ENCODE data around the gene SREK1IP1.
"Not testable (repeated sequence)": the region's sequence is repeated elsewhere in the genome, so short reads cannot be mapped to it uniquely, and the experiment has no call there.

Gene SREK1IP1

DNA sequence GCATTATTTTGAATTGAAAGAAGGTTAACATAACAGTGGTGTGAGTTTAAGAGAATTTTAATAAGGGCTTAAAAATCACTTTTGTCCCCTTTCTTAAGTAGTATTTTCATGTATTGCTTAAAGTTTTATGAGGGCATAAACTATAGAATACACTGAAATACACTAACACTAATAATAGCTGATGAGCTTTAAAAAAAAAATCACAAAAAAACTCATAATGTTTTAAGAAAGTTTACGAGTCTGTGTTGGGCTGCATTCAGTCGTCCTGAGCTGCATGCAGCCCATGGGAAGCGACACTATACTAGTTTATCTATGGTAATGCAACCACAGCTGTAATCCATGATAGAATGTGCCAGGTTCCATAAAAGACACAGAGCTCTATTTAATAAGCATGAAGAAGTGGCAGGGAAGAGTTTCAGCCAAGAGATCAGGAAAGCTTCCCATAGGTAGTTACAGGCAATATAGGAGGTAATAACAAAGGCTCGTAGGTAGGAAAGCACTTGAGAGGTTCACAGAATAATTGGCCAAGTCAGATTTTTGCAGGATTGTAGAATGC lies 4.5 kb downstream of the SREK1IP1 start:
- DNase-seq (ENCODE audit: low read depth): no peak

DNA sequence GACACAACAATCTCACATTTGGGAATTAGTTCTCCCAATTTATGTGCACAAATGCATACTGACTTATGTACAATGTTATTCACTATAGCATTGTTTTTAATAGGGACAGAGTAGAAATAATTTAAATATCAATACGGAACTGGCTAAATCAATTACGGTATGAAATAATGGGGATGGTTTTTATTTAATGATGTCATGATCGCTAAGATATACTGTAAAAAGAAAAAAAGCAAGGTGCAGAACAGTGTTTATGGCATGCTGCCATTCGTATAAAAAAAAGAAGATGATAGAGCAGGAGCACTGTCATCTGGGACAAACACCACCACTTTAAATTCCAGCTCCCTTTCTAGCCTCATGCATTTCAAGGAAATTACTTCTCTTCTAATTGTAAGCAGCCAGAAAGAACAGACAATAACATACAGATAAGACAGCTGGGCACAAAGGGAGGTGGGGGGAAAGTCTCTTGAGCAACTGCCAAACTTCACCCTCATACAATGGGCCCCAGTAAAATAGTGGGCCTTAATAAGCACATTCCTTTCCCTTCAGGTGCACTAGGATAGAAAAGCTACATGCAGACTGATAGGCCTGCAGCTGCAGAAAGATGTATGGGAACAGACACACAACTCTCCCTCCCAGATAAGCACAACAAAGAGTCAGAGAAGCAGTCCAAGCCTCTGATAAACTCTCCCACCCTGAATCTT lies 8.4 kb downstream of the SREK1IP1 start:
- no peak for DNase-seq (ENCODE audit: low read depth)

DNA sequence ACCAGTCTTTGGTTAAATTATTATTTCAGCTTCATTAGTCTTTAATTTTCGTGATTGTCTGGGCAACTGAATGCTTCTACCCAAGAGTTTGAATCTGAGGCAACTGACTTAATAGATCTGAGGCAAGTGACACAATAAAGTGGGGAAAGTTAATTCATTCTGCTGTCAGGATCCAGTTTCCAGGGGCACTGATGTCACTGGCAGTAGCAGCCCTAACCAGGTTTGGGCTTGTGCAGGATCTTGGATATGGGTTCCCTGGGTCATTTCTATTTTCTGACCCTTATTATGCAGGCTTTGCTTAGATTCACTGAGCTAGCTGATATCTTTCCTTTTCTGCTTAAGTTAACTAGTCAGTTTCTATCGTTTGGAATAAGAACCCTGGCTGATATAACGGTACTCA lies 9.6 kb downstream of the SREK1IP1 start:
- no peak for DNase-seq (ENCODE audit: low read depth)

DNA sequence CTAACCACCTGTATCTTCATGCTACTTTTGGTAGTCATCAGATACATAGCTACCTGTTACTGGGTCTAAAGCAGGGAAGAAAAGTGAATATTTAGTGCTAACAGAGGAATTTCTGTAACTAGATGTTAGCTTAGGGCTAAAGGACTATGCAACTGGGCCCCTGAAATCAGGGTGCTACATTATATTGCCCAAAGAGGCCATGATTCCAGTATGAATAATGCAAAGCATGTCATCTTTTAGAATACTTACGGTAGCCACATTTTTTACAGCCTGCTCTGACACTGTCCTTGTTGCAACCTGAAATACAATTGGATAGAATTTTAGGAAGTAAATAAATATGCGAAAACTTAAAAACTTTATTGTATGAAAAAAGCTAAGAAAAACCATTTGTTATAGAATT lies 14.4 kb downstream of the SREK1IP1 start:
- DNase-seq (ENCODE audit: low read depth): no peak

DNA sequence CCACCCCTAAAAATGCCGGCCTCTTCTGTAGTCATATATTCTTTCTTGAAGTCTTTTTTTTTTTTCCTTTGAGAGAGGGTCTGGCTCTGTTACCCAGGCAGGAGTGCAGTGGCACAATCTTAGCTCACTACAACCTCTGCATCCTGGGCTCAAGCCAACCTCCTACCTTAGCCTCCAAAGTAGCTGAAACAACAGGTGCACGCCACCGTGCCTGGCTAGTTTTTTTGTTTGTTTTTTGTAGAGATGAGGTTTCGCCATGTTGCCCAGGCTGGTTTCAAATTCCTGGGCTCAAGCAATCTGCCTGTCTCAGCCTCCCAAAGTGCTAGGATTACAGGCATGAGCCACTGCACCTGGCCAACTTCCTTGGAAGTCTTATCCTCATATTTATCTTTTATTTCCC lies 19.1 kb downstream of the SREK1IP1 start:
- DNase-seq (ENCODE audit: low read depth): no peak

DNA sequence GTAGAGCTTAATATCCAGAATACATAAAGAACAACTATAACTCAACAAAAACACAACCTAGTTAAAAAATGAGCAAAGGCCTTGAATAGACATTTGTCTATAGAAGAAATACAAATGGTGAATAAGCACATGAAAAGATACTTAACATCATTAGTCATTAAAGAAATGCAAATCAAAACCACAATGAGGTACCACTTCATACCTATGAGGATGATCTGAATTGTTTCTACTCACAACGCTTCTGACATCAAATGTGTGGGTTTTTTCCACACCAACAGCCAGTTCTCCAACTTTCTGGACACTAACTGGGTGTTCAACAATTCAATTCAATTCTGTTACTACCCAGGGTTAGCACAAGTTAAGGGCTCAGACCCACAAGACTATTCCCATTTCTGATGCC lies 22.0 kb downstream of the SREK1IP1 start:
- no peak for DNase-seq (ENCODE audit: low read depth)

DNA sequence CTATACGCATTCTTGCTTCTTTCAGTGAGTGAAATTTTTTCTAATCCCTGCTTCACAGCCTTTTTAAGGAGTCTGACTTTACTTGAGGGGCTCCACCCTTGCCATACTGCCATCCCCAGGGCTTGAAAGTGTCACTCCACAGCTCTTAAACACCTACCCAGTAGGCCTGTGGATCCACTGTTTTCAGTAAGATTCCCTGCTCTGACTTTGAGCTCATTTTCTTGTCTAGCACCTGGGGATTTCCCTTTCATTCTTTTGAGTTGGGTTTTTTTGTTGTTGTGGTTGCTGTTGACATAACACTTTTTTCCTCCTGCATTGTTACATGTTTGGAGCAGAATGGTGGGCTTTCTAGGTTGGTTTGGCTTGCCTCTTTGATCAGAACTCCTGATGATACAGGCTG lies 23.6 kb downstream of the SREK1IP1 start:
- DNase-seq (ENCODE audit: low read depth): no peak

DNA sequence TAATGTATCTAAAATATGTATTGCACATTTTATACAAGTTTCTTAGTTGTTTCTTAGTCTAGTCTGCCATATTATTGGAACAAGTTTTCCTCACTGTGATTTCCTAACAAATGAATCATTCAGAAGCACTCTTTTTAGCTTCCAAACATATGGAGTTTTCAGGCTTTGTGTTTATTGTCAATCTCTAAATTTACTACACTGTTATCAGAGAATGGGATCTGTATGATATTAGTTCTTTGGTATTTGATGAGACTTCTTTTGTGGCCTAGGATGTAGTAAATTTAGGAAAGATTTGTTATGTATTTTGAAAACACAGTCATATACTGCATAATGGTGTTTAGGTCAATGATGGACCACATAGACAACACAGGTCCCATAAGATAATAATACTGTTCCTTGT lies 25.7 kb downstream of the SREK1IP1 start:
- no peak for DNase-seq (ENCODE audit: low read depth)

DNA sequence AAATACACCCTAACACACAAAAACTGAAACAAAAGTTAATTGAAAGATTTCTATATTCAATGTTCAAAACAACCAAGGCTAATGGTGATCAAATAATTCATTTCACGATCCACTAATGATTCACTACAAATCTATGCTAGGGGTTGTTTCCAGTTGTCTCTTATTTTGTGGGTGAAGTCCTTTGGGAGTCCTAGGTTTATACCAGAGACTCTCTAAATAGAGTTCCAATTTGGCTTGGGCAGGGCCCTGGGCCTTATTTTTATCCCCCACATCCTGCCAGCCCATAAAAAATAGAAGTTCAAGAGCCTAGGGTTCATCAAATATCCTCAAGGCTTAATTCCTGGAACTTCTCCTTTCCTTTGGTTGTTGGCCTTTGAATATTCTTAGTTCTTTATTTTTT lies 26.1 kb downstream of the SREK1IP1 start:
- no peak for DNase-seq (ENCODE audit: low read depth)

DNA sequence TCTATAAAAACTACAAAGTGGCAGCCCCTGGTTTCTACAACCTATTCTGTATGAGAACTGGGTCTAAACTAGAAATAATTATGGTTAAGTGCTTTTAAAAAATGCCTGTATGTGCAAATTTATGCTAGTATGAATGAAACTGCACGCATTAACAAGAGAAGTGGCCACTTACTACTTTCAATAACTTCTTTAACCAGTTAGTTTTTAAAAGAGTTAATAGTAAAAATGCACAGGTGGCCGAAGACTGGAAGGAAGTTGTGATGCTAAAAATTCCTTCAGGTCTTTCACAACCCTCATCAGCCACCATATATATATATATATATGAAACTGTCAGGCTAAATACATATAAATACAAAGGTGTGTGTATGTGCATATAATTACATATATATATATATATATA lies 41.3 kb downstream of the SREK1IP1 start:
- no peak for DNase-seq (ENCODE audit: low read depth)

DNA sequence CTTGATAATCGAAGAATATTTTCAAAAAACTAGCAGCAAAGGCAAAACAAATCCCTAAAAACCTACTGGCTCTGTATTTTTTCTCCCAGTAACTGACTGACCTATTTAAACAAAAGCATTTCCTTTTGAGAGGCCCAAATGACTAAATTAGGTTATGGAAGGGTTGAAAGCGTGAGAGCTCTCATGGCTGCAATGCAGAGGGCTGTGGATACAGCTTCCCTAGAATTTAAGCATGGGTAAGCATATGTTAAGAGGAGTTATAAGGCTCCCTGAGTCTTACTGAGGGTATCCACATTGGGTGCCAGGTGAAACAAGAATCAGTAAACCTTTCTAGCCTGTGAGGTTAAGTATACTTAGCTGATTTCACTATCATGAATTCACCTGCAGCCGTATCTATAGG lies 45.9 kb downstream of the SREK1IP1 start:
- no peak for DNase-seq (ENCODE audit: low read depth)

DNA sequence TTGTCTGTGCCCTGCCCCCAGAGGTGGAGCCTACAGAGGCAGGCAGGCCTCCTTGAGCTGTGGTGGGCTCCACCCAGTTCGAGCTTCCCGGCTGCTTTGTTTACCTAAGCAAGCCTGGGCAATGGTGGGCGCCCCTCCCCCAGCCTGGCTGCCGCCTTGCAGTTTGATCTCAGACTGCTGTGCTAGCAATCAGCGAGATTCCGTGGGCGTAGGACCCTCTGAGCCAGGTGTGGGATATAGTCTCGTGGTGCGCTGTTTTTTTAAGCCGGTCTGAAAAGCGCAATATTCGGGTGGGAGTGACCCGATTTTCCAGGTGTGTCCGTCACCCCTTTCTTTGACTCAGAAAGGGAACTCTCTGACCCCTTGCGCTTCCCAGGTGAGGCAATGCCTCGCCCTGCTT lies 54.0 kb downstream of the SREK1IP1 start:
- DNase-seq (ENCODE audit: low read depth): not testable (repeated sequence)

DNA sequence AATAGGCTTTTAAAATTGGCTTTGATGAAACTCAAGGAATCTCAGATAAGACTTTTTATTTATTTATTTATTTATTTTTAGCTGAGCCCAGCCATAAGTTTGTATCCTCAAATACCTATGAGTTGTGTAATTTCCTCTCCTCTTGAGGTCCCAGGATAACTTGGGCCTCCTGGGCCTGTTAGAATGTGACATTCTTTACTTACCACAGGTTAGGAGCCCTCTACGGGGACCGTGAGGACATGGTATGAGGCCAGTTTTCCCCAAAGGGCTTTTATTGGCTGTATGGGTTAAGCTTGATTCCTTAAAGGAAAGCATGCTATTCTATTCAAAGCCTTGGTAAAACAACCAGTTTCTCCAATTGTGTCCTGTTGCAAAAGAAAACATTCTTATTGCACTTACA lies 61.3 kb downstream of the SREK1IP1 start:
- DNase-seq (ENCODE audit: low read depth): no peak

DNA sequence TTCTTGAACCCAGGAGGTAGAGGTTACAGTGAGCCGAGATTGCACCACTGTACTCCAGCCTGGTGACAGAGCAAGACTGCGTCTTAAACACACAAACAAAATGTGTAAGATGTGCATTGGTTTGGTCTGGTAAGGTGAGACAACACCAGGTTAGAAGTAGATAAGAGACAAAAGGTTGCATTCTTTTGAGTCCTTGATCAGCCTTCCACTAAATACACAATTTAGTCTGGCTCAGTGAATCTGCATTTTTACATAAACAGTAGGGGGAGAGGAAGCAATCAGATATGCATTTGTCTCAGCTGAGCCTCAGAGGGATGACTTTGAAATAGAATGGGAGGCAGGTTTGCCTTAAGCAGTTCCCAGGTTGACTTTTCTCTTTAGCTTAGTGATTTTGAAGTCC lies 62.4 kb downstream of the SREK1IP1 start:
- not testable (repeated sequence) for DNase-seq (ENCODE audit: low read depth)

DNA sequence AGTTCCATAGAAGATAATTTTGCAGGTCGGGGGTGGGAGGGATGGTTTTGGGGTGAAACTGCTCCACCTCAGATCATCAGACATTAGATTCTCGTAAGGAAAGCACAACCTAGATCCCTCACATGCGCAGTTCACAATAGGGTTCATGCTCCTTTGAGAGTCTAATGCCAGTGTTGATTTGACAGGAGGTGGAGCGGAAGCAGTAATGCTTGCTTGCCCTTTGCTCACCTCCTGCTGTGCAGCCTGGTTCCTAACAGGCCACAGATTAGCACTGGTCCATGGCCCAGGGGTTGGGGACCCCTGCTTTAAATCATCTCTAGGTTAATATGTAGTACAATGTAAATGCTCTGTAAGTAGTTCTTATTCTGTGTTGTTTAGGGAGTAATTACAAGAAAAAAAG lies 67.7 kb downstream of the SREK1IP1 start:
- no peak for DNase-seq (ENCODE audit: low read depth)

DNA sequence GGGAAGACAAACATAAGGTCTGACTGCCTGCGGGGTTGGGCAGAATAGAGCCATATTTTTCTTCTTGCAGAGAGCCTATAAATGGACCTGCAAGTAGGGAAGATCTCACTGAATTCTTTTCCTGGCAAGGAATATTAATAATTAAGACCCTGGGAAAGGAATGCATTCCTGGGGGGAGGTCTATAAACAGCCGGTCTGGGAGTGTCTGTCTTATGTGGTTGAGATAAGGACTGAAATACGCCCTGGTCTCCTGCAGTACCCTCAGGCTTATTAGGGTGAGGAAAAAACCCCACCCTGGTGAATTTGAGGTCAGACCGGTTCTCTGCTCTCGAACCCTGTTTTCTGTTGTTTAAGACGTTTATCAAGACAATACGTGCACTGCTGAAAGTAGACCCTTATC lies 72.1 kb downstream of the SREK1IP1 start:
- DNase-seq (ENCODE audit: low read depth): not testable (repeated sequence)

DNA sequence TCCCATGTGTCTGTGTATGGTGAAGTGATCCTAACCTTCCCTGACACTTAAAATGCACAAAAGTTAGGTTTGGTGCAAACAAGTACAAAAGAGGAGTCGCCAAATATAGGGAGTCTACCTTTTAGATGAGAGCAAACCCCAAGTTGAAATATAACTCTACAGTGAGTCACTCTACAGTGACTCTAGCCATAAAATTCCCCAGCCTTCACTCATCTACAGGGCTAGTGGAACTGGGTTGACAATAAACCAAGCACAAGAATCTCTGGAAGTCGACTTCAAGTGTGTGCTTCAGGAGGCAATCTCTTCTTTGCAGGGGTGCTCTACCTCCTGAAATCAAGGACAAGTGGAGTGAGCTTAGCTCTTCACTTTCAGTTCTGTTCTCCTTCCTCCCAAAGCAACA lies 74.9 kb downstream of the SREK1IP1 start:
- DNase-seq (ENCODE audit: low read depth): no peak

DNA sequence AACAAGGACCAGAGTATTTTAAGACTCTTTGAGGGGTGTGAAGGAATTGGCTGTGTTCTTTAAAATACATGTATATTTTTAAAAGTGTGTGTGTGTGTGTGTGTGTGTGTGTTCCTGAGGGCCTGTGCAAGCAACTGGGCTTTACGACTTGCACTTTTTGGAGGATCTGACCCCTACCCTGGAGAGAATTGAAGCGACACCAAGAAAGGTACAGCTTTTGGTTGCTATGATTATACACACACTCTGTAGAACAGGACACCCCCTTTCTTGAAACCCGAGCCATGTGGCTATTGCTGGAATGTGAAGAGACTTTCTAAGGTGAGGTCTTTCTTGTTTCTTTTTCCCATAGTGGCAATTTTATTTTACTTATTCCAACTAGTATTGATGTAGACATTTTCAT lies 77.2 kb downstream of the SREK1IP1 start:
- no peak for DNase-seq (ENCODE audit: low read depth)

DNA sequence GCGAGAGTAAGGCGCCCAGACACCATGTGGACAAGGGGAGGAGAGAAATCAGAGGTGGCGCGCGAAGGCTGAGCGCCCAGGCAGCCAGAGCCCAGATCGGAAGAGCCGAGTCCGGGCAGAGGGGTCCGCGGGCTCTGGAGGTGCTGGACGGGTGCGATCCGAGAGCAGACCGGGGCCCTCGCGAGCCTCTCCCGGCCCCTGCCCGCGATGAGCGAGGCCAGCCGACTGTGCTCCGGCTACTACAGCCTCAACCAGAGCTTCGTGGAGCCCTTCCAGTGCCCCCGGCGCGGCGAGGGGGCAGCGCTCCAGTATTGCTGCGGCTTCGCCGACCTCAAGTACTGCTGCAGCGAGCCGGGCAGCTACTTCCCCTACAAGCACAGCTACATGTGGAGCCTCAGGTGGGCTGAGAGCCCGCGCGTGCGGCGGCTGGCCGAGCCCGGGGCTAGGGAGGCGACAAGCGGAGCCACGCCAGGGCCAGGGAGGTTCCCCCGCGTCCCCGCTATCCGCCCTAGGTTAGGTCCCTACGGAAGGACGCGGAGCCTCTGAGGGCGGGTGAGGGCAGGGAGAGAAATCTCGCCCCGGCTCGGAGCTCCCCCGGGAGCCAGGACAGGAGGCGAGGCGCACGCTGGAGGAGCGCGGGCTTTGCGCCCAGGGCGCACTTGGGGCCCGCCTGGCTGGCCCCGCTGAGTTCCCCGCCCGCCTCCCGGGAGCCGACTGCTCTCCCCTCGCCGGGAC lies 77.9 kb downstream of the SREK1IP1 start, which contains the start of gene SHISAL2B:
TSS of gene SHISAL2B (plus strand) at position 87 of the 735 bp plus-strand sequence. CDS start at position 208, 121 bp downstream.
- no peak for DNase-seq (ENCODE audit: low read depth)

DNA sequence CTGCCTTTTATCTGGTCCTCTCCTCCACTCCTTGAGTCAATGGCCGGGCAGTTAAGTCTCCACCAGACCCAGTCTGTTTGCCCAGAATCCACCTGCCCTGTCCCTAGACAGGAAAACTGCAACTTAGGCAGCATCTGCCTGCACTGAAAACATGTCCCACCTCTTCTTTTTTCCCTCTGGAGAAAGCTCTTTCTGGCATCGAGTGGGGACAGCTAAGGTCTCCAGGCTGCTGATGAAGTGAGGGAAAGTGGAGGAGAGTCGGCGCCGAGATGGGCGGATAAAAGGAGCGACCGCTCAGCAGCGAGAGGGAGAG lies 78.4 kb downstream of the SREK1IP1 start:
- DNase-seq (ENCODE audit: low read depth): no peak

DNA sequence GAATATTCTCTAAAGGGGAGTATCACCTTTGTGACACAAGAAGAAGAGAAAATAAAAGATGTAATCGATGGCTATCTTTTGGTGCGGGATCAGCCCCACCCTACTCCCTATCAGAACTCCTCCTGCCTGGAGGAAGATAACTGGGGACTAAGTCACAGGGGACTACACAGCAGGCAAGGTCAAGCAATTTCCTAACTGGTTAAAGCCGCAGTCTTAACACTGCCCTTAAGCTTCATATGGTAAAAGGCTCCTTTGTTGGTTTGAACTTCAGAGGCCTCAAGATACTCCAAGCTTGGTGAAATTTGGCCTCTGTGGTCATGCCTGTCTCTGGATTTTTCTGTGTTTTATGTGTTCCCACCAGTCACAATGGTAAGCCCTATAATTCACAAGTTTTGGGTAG lies 79.5 kb downstream of the SREK1IP1 start:
- DNase-seq (ENCODE audit: low read depth): no peak

DNA sequence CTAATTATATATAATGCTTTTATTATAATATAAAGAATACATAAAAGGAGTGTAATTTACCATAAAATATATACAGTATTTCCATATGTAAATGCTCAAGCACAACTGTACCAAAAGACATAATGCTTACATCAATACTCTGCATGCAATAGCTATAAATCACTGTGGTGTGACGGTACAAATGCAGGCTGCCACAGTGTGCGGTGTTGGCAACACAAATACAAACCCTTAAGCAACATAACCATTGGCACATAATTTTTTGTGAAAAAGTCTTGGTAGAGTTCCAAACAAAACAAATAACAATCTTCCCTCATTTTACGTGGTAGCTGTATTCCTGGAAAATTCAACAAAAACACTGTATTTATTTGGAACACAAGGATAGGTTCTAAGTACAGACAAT lies 80.1 kb downstream of the SREK1IP1 start:
- DNase-seq (ENCODE audit: low read depth): no peak

DNA sequence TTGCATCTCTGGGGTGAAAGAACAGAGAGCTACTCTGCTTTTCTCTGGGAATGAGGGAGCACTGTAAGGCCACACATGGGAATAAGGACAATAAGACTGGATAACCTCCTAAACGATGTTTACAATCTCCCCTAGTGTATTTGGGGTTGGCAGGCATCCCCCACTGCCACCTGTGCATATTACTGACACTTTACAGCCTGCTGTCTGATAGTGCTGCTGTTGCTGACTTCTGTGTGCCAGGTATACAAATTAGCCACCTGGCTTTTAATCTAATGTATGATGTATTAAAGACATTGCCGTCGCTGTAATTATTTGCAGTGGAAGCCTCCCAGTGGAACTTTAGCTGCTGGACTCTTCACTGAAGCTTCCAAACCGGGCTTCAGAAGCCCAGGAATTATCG lies 82.6 kb downstream of the SREK1IP1 start:
- DNase-seq (ENCODE audit: low read depth): no peak

DNA sequence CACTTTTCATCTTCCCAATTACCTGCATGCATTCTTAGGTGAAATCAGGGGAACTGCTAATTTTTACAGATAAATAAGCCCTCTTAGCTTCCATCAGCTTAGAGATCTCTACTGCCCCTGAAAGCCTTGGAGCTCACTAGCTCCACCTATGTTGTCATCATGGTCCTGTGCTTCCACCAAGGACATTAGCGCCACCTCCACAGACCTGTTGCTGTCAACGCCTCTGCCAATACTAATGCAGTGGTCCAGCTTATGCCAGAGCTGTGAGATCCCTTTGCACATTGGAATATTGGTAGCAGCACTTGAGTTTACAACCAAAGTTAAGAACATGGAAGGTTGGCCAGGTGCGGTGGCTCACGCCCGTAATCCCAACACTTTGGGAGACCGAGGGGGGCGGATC lies 85.9 kb downstream of the SREK1IP1 start:
- DNase-seq (ENCODE audit: low read depth): no peak

Data from non-pigmented ciliary epithelial cell (primary cell).